NCI-H1092 treated with DMSO at 0.1 percent for 48 hours (cell line): ENCODE results near the gene SERINC5.

Experiments
- DNase-seq: peaks from one replicate; lab custom pipeline; 2025; lab: John Stamatoyannopoulos, UW

Gene SERINC5

DNA sequence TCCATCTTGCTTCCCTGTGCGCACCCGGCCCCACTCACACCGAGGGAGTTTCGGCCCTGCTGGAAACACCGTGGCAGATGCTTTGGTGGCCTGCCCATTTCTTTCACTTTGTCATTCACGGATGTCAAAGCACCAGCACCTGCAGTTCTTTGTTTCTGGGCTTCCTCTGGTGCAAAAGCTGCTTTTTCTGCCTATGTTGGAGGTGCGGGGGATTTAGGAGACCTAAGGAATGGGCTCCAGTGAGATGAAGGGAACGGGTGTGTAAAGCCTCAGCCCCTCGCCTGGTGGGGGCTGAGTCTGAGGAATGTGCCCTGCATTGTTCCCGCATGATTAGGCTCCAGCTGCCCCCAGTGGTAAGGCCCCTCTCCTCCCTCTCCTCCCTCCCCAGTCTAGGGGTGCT, 158.4 kb downstream of the SERINC5 start:
- no peak for DNase-seq

GRCh38 chr5:80094236-80094738, 161.6 kb downstream of the SERINC5 start:
- no peak for DNase-seq

- DNase-seq = no peak
Observed at GRCh38 chr5:80093796-80094195, 162.1 kb downstream of the SERINC5 start.

GRCh38 chr5:80092486-80093107, 163.3 kb downstream of the SERINC5 start:
- no peak for DNase-seq

DNA sequence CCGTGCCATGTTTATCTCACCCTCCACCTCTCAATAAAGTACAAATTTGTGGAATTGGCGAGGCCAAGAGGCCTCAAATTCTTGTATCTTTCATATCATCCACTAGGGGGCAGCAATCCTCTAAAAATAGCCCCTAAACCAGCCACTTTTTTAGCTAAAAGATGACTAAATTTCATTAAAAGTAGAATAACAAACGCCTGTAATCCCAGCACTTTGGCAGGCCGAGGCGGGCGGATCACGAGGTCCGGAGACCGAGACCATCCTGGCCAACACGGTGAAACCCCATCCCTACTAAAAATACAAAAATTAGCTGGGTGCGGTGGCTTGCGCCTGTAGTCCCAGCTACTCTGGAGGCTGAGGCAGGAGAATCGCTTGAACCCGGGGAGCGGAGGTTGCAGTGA, 164.1 kb downstream of the SERINC5 start:
- DNase-seq = peak; percentile 59

DNA sequence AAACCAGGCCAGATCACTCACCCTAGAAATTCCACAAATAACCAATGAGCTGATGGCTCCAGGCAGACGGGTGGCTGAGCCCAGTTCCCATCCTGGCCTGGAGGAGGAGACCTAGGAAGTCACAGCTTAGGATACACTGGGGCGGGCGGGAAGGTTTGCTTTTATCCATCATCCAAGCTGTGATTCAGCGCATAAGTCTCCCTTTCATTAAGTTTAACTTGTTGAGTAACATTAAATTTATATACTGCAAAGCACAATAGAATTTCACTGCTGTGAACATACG, 165.0 kb downstream of the SERINC5 start:
- no peak for DNase-seq

DNA sequence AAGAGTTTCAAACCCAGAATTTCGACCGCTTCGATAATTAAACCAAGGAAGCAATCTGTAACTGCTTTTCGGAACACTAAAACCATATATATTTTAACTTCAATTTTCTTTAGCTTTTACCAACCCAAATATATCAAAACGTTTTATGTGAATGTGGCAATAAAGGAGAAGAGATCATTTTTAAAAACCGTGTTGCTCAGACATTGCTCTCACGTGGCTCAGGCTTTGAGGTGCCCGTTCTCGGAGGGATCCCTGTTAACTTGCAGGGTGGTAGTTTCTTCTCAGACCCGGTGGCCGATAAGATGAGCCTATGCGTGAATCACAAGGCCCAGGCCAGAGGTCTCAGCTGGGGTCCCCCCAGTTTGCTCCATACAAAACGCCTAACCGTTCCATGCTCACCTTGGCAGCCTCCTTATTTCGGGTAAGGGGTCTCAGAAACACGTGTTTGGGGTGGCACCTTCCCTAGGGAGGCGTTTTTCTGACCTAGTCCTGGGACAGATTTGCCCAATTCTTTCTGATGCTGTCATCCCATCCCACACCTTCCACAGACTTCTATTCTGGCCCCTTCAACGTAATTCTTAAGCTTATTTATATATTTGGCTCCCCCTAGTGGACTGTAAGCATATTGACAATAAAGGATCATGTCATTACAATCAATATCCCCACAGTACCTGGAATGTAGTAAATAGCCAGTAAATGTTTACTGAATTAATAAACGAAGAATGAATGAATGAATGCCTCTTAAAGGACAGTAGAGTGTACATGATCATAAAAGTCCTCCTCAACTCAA, 172.6 kb downstream of the SERINC5 start:
- DNase-seq = peak; percentile 80

- peak; percentile 70 for DNase-seq
Observed at GRCh38 chr5:80082731-80083100, 173.1 kb downstream of the SERINC5 start.

GRCh38 chr5:80082281-80082680, 173.6 kb downstream of the SERINC5 start:
- DNase-seq = no peak

- DNase-seq = no peak
Observed at GRCh38 chr5:80078921-80079320, 176.9 kb downstream of the SERINC5 start.

DNA sequence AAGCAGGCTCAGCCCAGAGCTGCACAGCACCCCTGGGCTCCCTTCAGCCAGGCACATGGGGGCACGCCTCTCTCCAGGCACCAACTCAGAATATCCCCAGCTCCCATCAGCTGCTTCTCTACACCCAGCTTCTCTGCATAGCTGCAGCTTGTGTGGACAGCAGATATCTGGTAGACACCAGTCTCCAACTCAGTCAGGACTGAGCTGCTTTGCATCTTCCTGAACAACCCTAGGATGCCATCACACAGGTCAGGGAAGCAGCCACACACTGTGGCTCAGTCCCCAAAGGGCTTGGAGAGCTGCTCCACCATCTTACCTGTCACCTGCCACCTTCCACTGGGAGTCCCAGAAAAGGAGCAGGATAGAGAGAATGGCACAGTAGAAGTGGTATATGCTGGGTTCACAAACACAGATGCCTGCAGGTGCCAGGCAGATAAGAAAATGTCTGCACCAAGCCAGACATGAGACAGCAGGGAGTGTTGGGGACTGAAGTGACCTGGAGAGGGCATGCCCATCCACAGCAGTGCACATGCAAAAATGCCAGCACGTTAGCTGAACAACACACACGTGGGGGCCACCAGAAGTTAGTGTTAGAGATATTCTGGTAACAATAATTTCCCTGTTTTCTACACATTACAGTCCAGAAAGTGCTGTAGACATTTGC, 178.7 kb downstream of the SERINC5 start:
- no peak for DNase-seq

- no peak for DNase-seq
Observed at GRCh38 chr5:80076131-80077050, 179.5 kb downstream of the SERINC5 start.

DNA sequence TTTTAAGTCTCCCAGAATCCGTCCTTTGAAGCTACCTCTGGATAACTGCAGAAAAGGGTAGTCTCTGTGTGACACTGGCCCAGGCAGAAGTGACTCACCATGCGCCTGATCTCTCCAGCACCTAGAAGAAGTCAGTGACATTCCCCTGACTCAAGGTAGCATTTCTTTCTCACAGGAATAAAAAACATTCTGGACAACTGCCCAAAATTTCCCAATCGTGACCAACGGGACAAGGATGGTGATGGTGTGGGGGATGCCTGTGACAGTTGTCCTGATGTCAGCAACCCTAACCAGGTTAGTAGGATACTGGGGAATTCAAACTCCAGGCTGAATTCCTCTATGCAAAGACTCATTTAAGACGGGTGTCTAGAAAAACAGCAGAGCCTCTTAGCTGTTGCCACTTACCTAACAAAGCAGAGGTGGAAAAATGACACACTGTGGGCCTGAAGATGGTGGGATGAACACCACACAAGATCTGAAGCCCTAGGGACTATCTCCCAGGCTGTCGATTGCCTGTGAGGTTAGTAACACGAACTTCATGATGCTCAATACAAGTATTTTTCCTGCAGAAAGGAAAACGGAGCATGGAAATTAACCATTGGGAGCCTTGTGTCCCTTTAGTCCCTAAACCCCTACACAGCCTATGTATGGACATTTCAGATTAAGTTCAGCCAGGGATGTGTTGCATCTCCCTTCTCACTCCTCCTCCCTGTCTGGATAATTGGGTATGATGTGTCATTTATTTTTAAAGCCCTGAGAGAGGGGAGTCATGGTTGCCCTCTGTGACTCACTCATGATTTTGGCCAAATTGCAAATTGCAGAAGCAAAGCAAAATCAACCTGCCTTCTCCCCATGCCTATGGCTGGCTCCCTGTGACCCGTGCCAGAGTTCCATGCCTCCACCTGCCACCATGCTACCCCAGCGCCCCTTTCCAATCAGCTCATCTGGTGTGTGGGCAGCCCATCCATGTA, 183.5 kb downstream of the SERINC5 start:
- no peak for DNase-seq

- DNase-seq = no peak
Observed at GRCh38 chr5:80071510-80072021, 184.3 kb downstream of the SERINC5 start.

- DNase-seq = no peak
Observed at GRCh38 chr5:80070338-80071056, 185.4 kb downstream of the SERINC5 start.

DNA sequence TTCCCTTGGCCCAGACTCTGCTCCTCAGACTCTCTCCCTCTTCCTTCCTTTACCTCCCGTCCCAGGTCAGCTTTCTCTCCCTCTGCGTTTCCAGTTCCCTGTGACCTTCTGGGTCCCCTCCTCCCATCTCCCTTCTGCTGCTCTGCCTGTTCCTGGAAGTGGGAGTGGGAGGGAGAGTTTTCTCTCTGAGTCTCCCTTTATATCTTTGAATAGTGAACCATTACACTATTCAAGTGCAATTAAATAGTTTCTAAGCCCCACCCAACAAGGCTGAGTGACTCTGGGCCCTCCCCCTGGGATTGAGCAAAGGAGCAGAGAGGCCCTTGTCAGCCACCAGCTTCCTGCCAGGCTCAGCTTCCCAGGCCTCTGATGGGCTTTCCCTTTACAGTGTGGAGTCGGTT, 185.9 kb downstream of the SERINC5 start:
- no peak for DNase-seq

GRCh38 chr5:80069251-80069800, 186.5 kb downstream of the SERINC5 start:
- DNase-seq = no peak

DNA sequence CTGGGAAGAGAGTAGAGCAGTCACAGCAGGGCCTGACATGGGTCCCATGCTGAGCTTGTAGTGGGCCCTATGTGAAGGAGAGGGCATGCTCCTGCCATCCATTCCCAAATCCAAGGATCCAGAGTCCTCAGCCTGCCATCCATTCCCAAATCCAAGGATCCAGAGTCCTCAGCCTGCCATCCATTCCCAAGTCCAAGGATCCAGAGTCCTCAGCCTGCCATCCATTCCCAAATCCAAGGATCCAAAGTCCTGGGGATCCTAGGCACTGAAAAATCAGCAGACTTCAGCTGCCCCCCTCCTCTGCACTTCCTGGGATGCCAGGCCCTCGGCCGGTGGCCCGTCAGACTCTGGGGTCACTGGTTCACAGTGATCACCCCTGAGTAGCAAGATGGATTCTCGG, 187.1 kb downstream of the SERINC5 start:
- no peak for DNase-seq

GRCh38 chr5:80068246-80068636, 187.6 kb downstream of the SERINC5 start:
- DNase-seq = no peak
